H1 (cell line): Measurements from ENCODE around the gene TMA7.

Experiments
- CTCF ChIP-seq, 3 experiments: IDR thresholded peaks; 1 replicate in 2 of 3; 2 replicates in 1 of 3; pipeline versions ENCODE4 v1.5.1 to v1.6.1; 2011; ENCODE audit warnings: low read length in 3 of 3, mild to moderate bottlenecking in 3 of 3, inconsistent platforms in 2 of 3, low read depth in 1 of 3, moderate library complexity in 1 of 3; ENCODE audit not compliant: insufficient read depth in 1 of 3; ENCODE audit errors: control extremely low read depth in 1 of 3
- EZH2 ChIP-seq: fragments of 200-600 bp; sonication (generic); IDR thresholded peaks from 2 replicates; pipeline ENCODE4 v1.7.1; 2012; ENCODE audit warnings: low read depth, mild to moderate bottlenecking, moderate library complexity, low read length, inconsistent platforms; ENCODE audit not compliant: severe bottlenecking
- POLR2A ChIP-seq, 2 experiments: IDR thresholded peaks; 1 replicate in 1 of 2; 2 replicates in 1 of 2; pipeline ENCODE4 v1.6.1; 2011; ENCODE audit warnings: low read depth in 2 of 2, low read length in 2 of 2, mild to moderate bottlenecking in 2 of 2; ENCODE audit errors: control extremely low read depth in 1 of 2
- POLR2AphosphoS5 ChIP-seq: IDR thresholded peaks from 2 replicates; pipeline ENCODE4 v1.6.1; 2011; ENCODE audit warnings: low read depth, low read length
- SIN3A ChIP-seq, 2 experiments: IDR thresholded peaks in 1 of 2; conservative IDR thresholded peaks in 1 of 2; 2 replicates each; pipeline ENCODE4 v1.6.1; 2011 to 2012; ENCODE audit warnings: low read length in 2 of 2, improper control_type of control experiment in 1 of 2, low read depth in 1 of 2, mild to moderate bottlenecking in 1 of 2
- SRF ChIP-seq: IDR thresholded peaks from 2 replicates; pipeline ENCODE4 v1.6.1; 2011; ENCODE audit warnings: mild to moderate bottlenecking, low read depth, low read length, moderate library complexity
- TBP ChIP-seq: IDR thresholded peaks from 2 replicates; pipeline ENCODE4 v1.6.1; 2011; ENCODE audit warnings: low read depth, low read length, improper control_type of control experiment
- ZNF274 ChIP-seq: IDR thresholded peaks from 2 replicates; pipeline ENCODE4 v1.7.0; 2012; ENCODE audit warnings: low read length, borderline replicate concordance; ENCODE audit errors: extremely low read depth

- TF ChIP-seq CTCF (IDR thresholded peaks at IDR 0.05; ENCODE audit: control extremely low read depth in 1 of 3, insufficient read depth in 1 of 3, low read depth in 1 of 3, low read length in 3 of 3) (no peak), POLR2A (IDR thresholded peaks at IDR 0.05; ENCODE audit: control extremely low read depth in 1 of 2, low read depth in 2 of 2, low read length in 2 of 2) (no peak), SRF (no peak), TBP (no peak), POLR2AphosphoS5 (no peak), ZNF274 (no peak), EZH2 (no peak), SIN3A (conservative IDR thresholded peaks at IDR 0.05 in 1 of 2, IDR thresholded peaks at IDR 0.05 in 1 of 2; ENCODE audit: low read depth in 1 of 2, low read length in 2 of 2) (no peak)
Measured at GRCh38 chr3:48404440-48405342, 35.4 kb upstream of the TMA7 start.
